ENCODE data around the gene KLHL29.

- TF ChIP-seq SIN3A (IDR thresholded peaks at IDR 0.05; ENCODE audit: borderline replicate concordance, insufficient read depth, low read length) (no peak), TAF1 (IDR thresholded peaks at IDR 0.05; ENCODE audit: borderline replicate concordance, insufficient read depth, low read length) (no peak), POLR2AphosphoS5 (IDR thresholded peaks at IDR 0.05; ENCODE audit: low read depth, low read length) (no peak)
Observed at GRCh38 chr2:23561544-23561943, 176.6 kb downstream of the KLHL29 start.
